GM12878 (cell line): ENCODE measurements around the gene EPS8L1. TPM values are rescaled to one million over a fixed set of nuclear protein-coding genes. Genes with fewer than 3 reads are reported as not detected.

Experiments used
- FOXM1 ChIP-seq: IDR thresholded peaks from 2 replicates; pipeline ENCODE4 v1.6.1; 2012; ENCODE audit warnings: low read depth, mild to moderate bottlenecking, inconsistent platforms, low read length, moderate library complexity
- HDAC6 ChIP-seq: fragments of 200-600 bp; sonication (generic); IDR thresholded peaks from one replicate; pipeline ENCODE4 v1.8.0; 2017; ENCODE audit warnings: antibody characterized with exemption; ENCODE audit not compliant: unreplicated experiment
- HDGF ChIP-seq: fragments of 450-650 bp; IDR thresholded peaks from 2 replicates; pipeline ENCODE4 v1.6.1; 2016; ENCODE audit warnings: antibody characterized with exemption
- IKZF1 ChIP-seq: fragments of 450-650 bp; conservative IDR thresholded peaks from 2 replicates; pipeline ENCODE4 v1.6.1; 2017; ENCODE audit warnings: antibody characterized with exemption, mild to moderate bottlenecking
- IKZF2 ChIP-seq, 2 experiments: fragments of 450-650 bp; IDR thresholded peaks; 2 replicates each; pipeline ENCODE4 v1.6.1; 2017; ENCODE audit warnings: mild to moderate bottlenecking in 2 of 2, moderate library complexity in 2 of 2
- IRF4 ChIP-seq: IDR thresholded peaks from 2 replicates; pipeline ENCODE4 v1.6.1; 2011; ENCODE audit warnings: low read depth, low read length
- JUND ChIP-seq: IDR thresholded peaks from 2 replicates; pipeline ENCODE4 v1.6.1; 2012; ENCODE audit warnings: low read depth, mild to moderate bottlenecking, low read length, improper control_type of control experiment, moderate library complexity
- KLF5 ChIP-seq: fragments of 450-650 bp; IDR thresholded peaks from 2 replicates; pipeline ENCODE4 v1.6.1; 2014; ENCODE audit warnings: mild to moderate bottlenecking; ENCODE audit not compliant: partially characterized antibody
- MAX ChIP-seq: IDR thresholded peaks from 2 replicates; pipeline ENCODE4 v1.6.1; 2012; ENCODE audit warnings: low read depth, low read length, improper control_type of control experiment
- MXI1 ChIP-seq: fragments of 150-350 bp; IDR thresholded peaks from 2 replicates; pipeline ENCODE4 v1.6.1; 2011; ENCODE audit warnings: low read depth, mild to moderate bottlenecking, inconsistent platforms, low read length, improper control_type of control experiment
- NFIC ChIP-seq: IDR thresholded peaks from 2 replicates; pipeline ENCODE4 v1.6.1; 2012; ENCODE audit warnings: low read depth, mild to moderate bottlenecking, inconsistent platforms, low read length, moderate library complexity
- PBX3 ChIP-seq: IDR thresholded peaks from 2 replicates; pipeline ENCODE4 v1.6.1; 2011; ENCODE audit warnings: mild to moderate bottlenecking, low read depth, low read length, moderate library complexity; ENCODE audit not compliant: insufficient replicate concordance
- POLR2AphosphoS5 ChIP-seq: IDR thresholded peaks from 2 replicates; pipeline ENCODE4 v1.6.1; 2011; ENCODE audit warnings: mild to moderate bottlenecking, low read length, inconsistent platforms
- TAF1 ChIP-seq: IDR thresholded peaks from 2 replicates; pipeline ENCODE4 v1.6.1; 2011; ENCODE audit warnings: mild to moderate bottlenecking, low read depth, low read length, borderline replicate concordance
- ZBTB33 ChIP-seq: fragments of 450-650 bp; IDR thresholded peaks from 2 replicates; pipeline ENCODE4 v1.6.1; 2017; ENCODE audit warnings: mild to moderate bottlenecking
- ZNF592 ChIP-seq: fragments of 450-650 bp; IDR thresholded peaks from 2 replicates; pipeline ENCODE4 v1.6.1; 2017; ENCODE audit warnings: mild to moderate bottlenecking, moderate library complexity
- ZNF687 ChIP-seq: fragments of 450-650 bp; IDR thresholded peaks from 2 replicates; pipeline ENCODE4 v1.6.1; 2017; ENCODE audit warnings: mild to moderate bottlenecking, moderate library complexity
- polyA plus RNA-seq, 11 experiments: library from polyadenylated mRNA; depleted of rRNA in 4 of 11; unstranded in 6 of 11; stranded (reverse) in 5 of 11; fragments of >200 nt; fragmentation: Nextera tagmentation in 4 of 11; fragmentation: Illumina TruSeq in 1 of 11; extraction: Ambion mirVana in 4 of 11; extraction: Trizol in 1 of 11; gene quantifications; 1 replicate in 1 of 11; 2 replicates in 10 of 11; pipeline versions ENCODE4 v1.2.1 to v1.2.3, GENCODE V29; 2011 to 2016; ENCODE audit warnings: inconsistent platforms in 2 of 11, missing spikeins in 2 of 11, low read depth in 1 of 11
- total RNA-seq, 4 experiments: library from RNA; depleted of rRNA in 3 of 4; stranded (reverse); fragments of >200 nt in 3 of 4; fragmentation: Illumina TruSeq in 1 of 4; extraction: Trizol in 1 of 4; gene quantifications; 2 replicates each; pipeline versions ENCODE4 v1.2.1 to v1.2.3, GENCODE V29; 2013 to 2021

Gene EPS8L1
- total and polyA plus RNA-seq, 10 of the 15 experiments (the other 5 are each of a cell fraction or from before 2014, with no cell fraction given), result 0.68 to 2.2 (median 0.96) TPM; not detected in 2

- TF ChIP-seq ZBTB33 (no peak), JUND (no peak), ZNF687 (peak; percentile 74), MAX (peak; percentile 59; the same call in 1 of the 2 replicates), KLF5 (no peak), PBX3 (peak; percentile 94), HDGF (peak; percentile 91; the same call in 1 of the 2 replicates), TAF1 (no peak), IRF4 (no peak), HDAC6 (no peak), IKZF2 (IDR thresholded peaks at IDR 0.05) (no peak), NFIC (no peak), IKZF1 (no peak), ZNF592 (no peak), FOXM1 (no peak), POLR2AphosphoS5 (no peak), MXI1 (0 out of 2 replicates have a peak, but pooled peaks have one; percentile 16)
These were observed 4.7 kb downstream of the EPS8L1 start (continued) for GRCh38 chr19:55080121-55080967.
